Prostate gland (tissue), 2 donors: ENCODE data around the gene CCDC80. TPM values are rescaled to one million over a fixed set of nuclear protein-coding genes. Genes with fewer than 3 reads are reported as not detected.

Experiments used
- DNase-seq: peaks from one replicate; pipeline ENCODE4 v3.0.0-alpha.2; 2019; ENCODE audit warnings: low spot score
- H3K27ac ChIP-seq, 2 donors: fragments of 200-600 bp; sonication (generic); 2 replicates each; pipeline ENCODE4 v1.5.1; 2017 to 2019
- H3K27me3 ChIP-seq: fragments of 200-600 bp; sonication (generic); replicated peaks from 2 replicates; pipeline ENCODE4 v1.5.1; 2019; ENCODE audit not compliant: insufficient read depth
- H3K36me3 ChIP-seq, 2 donors: fragments of 200-600 bp; sonication (generic); 1 replicate in 1 of 2; 2 replicates in 1 of 2; pipeline versions ENCODE4 v1.5.1 to v1.8.1; 2017 to 2019
- H3K4me1 ChIP-seq: fragments of 200-600 bp; sonication (generic); replicated peaks from 2 replicates; pipeline ENCODE4 v1.5.1; 2019
- H3K4me3 ChIP-seq, 2 donors: fragments of 200-600 bp; sonication (generic); 2 replicates each; pipeline ENCODE4 v1.5.1; 2017 to 2019
- H3K9me3 ChIP-seq: fragments of 200-600 bp; sonication (generic); 2 replicates; pipeline ENCODE4 v1.5.1; 2017
- CTCF ChIP-seq, 4 experiments: fragments of 200-600 bp in 2 of 4; fragments of 450-650 bp in 2 of 4; sonication (generic) in 2 of 4; IDR thresholded peaks; 1 replicate in 3 of 4; 2 replicates in 1 of 4; pipeline ENCODE4 v1.5.1; 2016 to 2019; ENCODE audit warnings: antibody characterized with exemption in 4 of 4, mild to moderate bottlenecking in 2 of 4, moderate library complexity in 2 of 4
- POLR2A ChIP-seq: fragments of 450-650 bp; IDR thresholded peaks from one replicate; pipeline ENCODE4 v1.6.1; 2016; ENCODE audit warnings: antibody characterized with exemption, mild to moderate bottlenecking
- POLR2AphosphoS5 ChIP-seq: sonication (generic); formaldehyde crosslinking; IDR thresholded peaks from one replicate; pipeline ENCODE4 v1.6.1; 2017; ENCODE audit warnings: antibody characterized with exemption
- WGBS: methylation state at CpG from one replicate; pipeline ENCODE4 v1.1.5; 2018; 5-methylcytosine and 5-hydroxymethylcytosine counted together
- intact Hi-C: fragments of 100-400 bp; cut with DNase I; formaldehyde crosslinking; loops from one replicate; pipeline ENCODE4 v1.14.2; 2022
- total RNA-seq, 2 donors: library from RNA; depleted of rRNA; stranded (reverse); fragments of >200 nt; gene quantifications; one replicate each; pipeline ENCODE4 v1.1.0, GENCODE V29; 2016

CCDC80 gene
- total RNA-seq, 2 donors from 2014 or later = 2.7 to 18.4 TPM

DNA sequence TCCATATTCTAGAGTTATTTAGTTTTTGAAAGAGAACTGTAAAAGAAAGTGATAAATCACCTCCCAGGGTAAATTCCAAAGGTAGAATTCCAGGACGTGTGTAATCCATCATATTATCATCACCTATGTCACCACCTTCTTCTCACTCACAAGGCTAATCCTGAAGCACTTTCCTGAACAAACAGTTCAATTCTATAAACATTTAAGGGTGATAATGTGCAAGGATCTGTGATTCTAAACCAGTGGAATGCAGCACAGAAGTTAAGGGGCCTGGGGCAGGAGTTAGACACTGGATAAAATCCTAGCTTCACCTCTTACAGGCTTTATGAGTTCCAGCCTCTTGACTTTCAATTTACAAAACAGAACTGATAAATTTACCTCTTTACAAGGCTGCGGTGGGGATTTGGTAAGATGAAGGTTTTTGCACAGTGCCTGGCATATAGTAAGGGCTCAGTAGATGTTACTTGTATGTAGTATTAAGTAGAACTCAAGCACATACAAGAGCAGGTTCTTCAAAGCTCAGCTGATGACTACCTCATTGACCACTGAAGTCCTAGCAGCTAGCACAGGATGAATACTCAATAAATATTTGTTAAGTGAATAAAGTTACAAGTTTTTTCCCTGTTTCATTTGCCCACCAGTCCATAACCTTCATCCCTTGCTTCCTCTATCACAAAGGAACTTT, 47.3 kb upstream of the CCDC80 start:
- Histone ChIP-seq H3K9me3 (no peaks in the 10 kb centered on the region), H3K4me3 (no peak overlapping the region), H3K4me1 (no peaks in the 10 kb centered on the region), H3K27me3 (no peaks in the 10 kb centered on the region), H3K27ac (no peak overlapping the region), H3K36me3 (no peaks in the 10 kb centered on the region)
- WGBS = 45% methylated on average over 2 of the region's 2 CpGs
- intact Hi-C loops = no loop called here
- no peak for TF ChIP-seq POLR2AphosphoS5
- no peak for TF ChIP-seq POLR2A
- TF ChIP-seq CTCF (IDR thresholded peaks at IDR 0.05) = no peak
- no peak for DNase-seq

GRCh38 chr3:112687616-112688015, 46.7 kb upstream of the CCDC80 start:
- intact Hi-C loops = no loop called here
- no peak overlapping the region for H3K4me3 ChIP-seq
- no peak for DNase-seq
- WGBS = 85% methylated on average over 1 of the region's 1 CpG
- no peaks in the 10 kb centered on the region for H3K27me3 ChIP-seq
- no peak for TF ChIP-seq POLR2AphosphoS5
- no peak for TF ChIP-seq CTCF (IDR thresholded peaks at IDR 0.05)
- no peak for TF ChIP-seq POLR2A
- no peak overlapping the region for H3K27ac ChIP-seq
- H3K36me3 ChIP-seq = no peaks in the 10 kb centered on the region
- H3K9me3 ChIP-seq = no peaks in the 10 kb centered on the region
- H3K4me1 ChIP-seq = no peaks in the 10 kb centered on the region

DNA sequence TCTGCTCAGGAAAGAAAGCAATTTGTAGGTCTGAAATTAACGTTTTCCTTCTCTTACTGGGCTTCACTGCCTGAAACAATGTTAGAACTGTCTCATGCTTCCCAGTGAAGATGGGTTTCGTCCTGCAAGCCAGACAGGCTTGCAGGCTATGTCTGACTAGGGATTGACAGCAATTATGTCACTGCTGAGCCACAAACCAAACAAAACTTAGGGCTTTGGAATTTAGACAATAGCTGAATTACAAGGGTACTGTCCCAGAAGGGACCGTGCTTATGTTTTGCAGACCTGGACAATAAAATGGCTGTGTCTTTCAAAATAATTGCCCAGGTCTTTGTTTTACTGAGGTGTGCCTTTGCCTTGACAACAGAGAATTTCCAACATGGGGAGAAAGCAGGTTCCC, 46.3 kb upstream of the CCDC80 start:
- no peak overlapping the region for H3K27ac ChIP-seq
- intact Hi-C loops = no loop called here
- TF ChIP-seq POLR2AphosphoS5 = no peak
- no peak for TF ChIP-seq CTCF (IDR thresholded peaks at IDR 0.05)
- TF ChIP-seq POLR2A = no peak
- no peak overlapping the region for H3K4me3 ChIP-seq
- no peaks in the 10 kb centered on the region for H3K4me1 ChIP-seq
- no peaks in the 10 kb centered on the region for H3K36me3 ChIP-seq
- no peak for DNase-seq
- no peaks in the 10 kb centered on the region for H3K27me3 ChIP-seq
- WGBS = 58% methylated on average over 3 of the region's 3 CpGs
- no peaks in the 10 kb centered on the region for H3K9me3 ChIP-seq

DNA sequence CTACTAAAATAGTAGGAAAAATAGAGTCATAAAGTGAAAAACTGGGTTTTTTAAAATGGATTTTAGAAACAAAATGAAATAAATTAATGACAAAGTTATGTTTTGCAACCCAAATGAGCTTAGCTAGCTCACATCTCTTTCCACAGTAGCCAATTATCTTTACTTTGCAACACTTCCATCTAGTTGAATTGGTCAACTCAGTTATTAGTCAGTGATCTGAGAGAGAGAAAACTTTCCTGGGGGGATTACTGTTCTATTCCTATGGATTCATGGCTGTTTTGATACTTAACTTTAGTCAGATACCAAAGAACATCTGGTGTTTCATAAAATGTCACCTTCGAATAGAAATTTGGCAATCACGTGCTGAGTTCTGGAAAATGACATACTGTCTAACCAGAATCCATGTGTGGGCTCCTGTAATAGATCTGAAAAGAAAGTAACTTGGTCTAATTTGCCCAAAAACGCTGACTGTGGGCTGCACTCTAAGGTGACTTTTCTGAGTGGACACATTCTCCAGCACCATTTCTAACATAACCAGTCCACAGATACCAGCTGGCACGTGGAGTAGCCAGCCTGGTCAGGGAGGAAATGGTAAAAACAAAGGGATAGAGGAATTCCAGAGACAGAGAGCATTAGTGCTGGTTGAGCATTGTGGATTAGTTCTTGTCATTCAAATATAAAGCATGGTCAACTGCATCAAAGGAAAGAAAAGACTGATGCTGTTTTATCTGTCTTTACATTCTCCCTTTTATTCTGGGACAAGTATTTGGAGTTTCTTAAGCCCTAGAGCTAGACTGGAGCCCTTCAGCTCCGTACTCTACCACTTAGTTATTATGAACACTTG, 45.2 kb upstream of the CCDC80 start:
- DNase-seq = no peak
- no peak overlapping the region for H3K27ac ChIP-seq
- no peak overlapping the region for H3K4me3 ChIP-seq
- H3K4me1 ChIP-seq = no peaks in the 10 kb centered on the region
- TF ChIP-seq POLR2AphosphoS5 = no peak
- no peaks in the 10 kb centered on the region for H3K36me3 ChIP-seq
- WGBS = 76% methylated on average over 5 of the region's 5 CpGs
- H3K27me3 ChIP-seq = no peaks in the 10 kb centered on the region
- H3K9me3 ChIP-seq = no peaks in the 10 kb centered on the region
- intact Hi-C loops = no loop called here

DNA sequence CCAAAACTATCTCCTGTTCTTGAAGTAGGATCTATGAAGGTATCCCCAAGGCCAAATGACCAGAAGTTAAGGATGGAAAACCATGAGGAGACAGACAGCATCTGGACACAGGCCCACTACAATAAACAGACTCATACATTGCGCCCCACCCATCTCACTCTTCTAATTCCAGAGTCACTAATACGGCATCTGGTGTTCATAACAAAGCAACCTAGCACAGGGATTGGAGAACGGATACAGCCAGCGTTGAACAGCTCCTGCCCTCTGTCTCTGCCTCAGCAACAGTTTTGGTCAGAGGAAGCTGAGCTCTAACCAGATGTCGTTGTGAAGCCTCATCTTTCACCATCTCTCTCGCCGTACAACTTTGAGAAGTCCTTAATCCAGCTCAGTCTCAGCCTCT, 44.5 kb upstream of the CCDC80 start:
- DNase-seq = no peak
- Histone ChIP-seq H3K9me3 (no peaks in the 10 kb centered on the region), H3K36me3 (no peaks in the 10 kb centered on the region), H3K27me3 (no peaks in the 10 kb centered on the region), H3K4me3 (no peak overlapping the region), H3K27ac (no peak overlapping the region), H3K4me1 (no peaks in the 10 kb centered on the region)
- WGBS = 92% methylated on average over 7 of the region's 7 CpGs
- TF ChIP-seq POLR2AphosphoS5 = no peak
- TF ChIP-seq CTCF (IDR thresholded peaks at IDR 0.05) = no peak
- TF ChIP-seq POLR2A = no peak
- intact Hi-C loops = no loop called here
